ENCODE measurements around the gene SETD2. TPM values are rescaled to one million over a fixed set of nuclear protein-coding genes. Genes with fewer than 3 reads are reported as not detected.

The SETD2 gene
- total and polyA plus RNA-seq, 2 experiments from 2014 or later: 16.7 to 45.2 TPM

GRCh38 chr3:47005212-47006144 lies 158.4 kb downstream of the SETD2 start:
- no peak overlapping the region for H3K27ac ChIP-seq (ENCODE audit: low read depth)
- no peak overlapping the region for H3K4me2 ChIP-seq
- H4K20me1 ChIP-seq (replicated peaks; ENCODE audit: insufficient read depth): no peaks in the 10 kb centered on the region
- DNase-seq (ENCODE audit: low spot score): no peak
- H3K36me3 ChIP-seq (ENCODE audit: insufficient read depth): no peaks in the 10 kb centered on the region; the same call in 1 of the 2 replicates
- H3K36me3 Mint-ChIP-seq (ENCODE audit: low read depth): peaks cover 22% of the 10 kb centered on the region
- H3K4me1 Mint-ChIP-seq: peaks cover 8% of the 10 kb centered on the region; the same call in 2 of the 3 replicates
- H3K27me3 ChIP-seq (ENCODE audit: insufficient read depth): no peaks in the 10 kb centered on the region
- H3K4me3 ChIP-seq: no peak overlapping the region
- no peaks in the 10 kb centered on the region for H3K4me1 ChIP-seq (ENCODE audit: insufficient read depth)
- H3K4me3 Mint-ChIP-seq: no peak overlapping the region
- TF ChIP-seq CTCF (conservative IDR thresholded peaks at IDR 0.05; ENCODE audit: low read depth in 2 of 2) (no peak), CREB1 (CRISPR knock-in tag; IDR thresholded peaks at IDR 0.05; ENCODE audit: low read depth) (no peak), ETS1 (IDR thresholded peaks at IDR 0.05) (no peak), NANOG (IDR thresholded peaks at IDR 0.05; ENCODE audit: borderline replicate concordance) (no peak), ZNF331 (CRISPR knock-in tag; IDR thresholded peaks at IDR 0.05; ENCODE audit: low read depth) (no peak), JUNB (IDR thresholded peaks at IDR 0.05; ENCODE audit: unreplicated experiment) (no peak), EZH2phosphoT487 (IDR thresholded peaks at IDR 0.05; ENCODE audit: unreplicated experiment) (no peak), POLR2AphosphoS5 (IDR thresholded peaks at IDR 0.05; ENCODE audit: low read depth) (no peak), ZNF114 (CRISPR knock-in tag; IDR thresholded peaks at IDR 0.05) (no peak), STAT1 (IDR thresholded peaks at IDR 0.05; ENCODE audit: unreplicated experiment) (no peak), EZH2 (IDR thresholded peaks at IDR 0.05; ENCODE audit: low read depth, unreplicated experiment) (no peak), ZNF462 (CRISPR knock-in tag; IDR thresholded peaks at IDR 0.05) (no peak), REST (IDR thresholded peaks at IDR 0.05; ENCODE audit: unreplicated experiment) (no peak)
- no peaks in the 10 kb centered on the region for H3K9me2 ChIP-seq (ENCODE audit: insufficient read depth)
- peaks cover 10% of the 10 kb centered on the region; the same call in 1 of the 2 replicates for H3F3A ChIP-seq (replicated peaks; ENCODE audit: low read depth)
- no peak for ATAC-seq
- H2AFZ ChIP-seq: no peak overlapping the region
- no peaks in the 10 kb centered on the region for H3K79me2 ChIP-seq (replicated peaks; ENCODE audit: insufficient read depth)
- H3K27ac Mint-ChIP-seq: no peak overlapping the region; the same call in 1 of the 2 replicates
- peaks cover 15% of the 10 kb centered on the region for H3K27me3 Mint-ChIP-seq (ENCODE audit: insufficient read depth, low read depth, poor library complexity)
- no peaks in the 10 kb centered on the region for H3K9me3 Mint-ChIP-seq

Measured in GM23338 (cell line).